Stimulated activated CD4-positive, alpha-beta T cell treated with anti-CD3 and anti-CD28 coated beads, Interleukin-4, amount 100 ng/mL, for 1 hour (primary cell): ENCODE data around the gene ZG16.
"Not testable (repeated sequence)": the region's sequence is repeated elsewhere in the genome, so short reads cannot be mapped to it uniquely, and the experiment has no call there.

Source experiments
- DNase-seq: peaks from one replicate; pipeline ENCODE4 v3.0.0-alpha.2; 2020

The ZG16 gene, protein sequence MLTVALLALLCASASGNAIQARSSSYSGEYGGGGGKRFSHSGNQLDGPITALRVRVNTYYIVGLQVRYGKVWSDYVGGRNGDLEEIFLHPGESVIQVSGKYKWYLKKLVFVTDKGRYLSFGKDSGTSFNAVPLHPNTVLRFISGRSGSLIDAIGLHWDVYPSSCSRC

DNA sequence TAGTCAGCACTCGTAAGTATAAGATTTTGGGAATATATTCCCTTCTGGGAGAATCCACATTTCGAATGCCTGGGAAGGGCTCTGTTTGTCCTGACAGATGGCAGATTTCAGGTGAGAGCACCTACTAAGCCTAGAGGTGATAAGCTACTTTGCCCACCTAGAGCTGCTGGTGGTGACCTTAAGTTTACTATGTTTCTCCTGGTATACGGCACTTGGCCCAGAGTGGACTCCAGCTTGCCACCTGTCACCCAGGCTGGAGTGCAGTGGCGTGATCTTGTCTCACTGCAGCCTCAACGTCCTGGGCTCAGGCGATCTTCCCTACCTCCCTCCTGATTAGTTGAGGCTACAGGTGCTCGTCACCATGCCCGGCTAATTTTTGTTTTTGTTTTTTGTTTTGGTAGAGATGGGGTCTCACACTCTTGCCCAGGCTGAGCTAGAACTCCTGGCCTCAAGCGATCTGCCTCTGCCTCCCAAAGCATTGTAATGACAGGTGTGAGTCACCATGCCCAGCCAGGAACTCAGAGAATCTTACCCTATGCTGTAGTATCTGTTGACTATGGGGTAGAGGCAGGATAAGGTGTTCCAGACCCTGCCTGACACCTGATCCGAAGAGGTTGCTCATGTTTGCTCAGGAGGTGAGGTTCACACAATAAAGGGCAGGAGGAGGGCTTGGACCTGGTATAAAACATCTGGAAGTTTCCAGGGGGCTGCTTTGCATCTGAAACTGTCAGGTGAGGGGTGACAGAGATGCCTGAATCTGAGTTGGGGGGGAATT, at the start of gene ZG16:
Gene ZG16, plus strand, starts transcription at position 681 of the 775 bp plus-strand sequence. CDS start 1,011 bp downstream, outside the sequence.
- no peak for DNase-seq

DNA sequence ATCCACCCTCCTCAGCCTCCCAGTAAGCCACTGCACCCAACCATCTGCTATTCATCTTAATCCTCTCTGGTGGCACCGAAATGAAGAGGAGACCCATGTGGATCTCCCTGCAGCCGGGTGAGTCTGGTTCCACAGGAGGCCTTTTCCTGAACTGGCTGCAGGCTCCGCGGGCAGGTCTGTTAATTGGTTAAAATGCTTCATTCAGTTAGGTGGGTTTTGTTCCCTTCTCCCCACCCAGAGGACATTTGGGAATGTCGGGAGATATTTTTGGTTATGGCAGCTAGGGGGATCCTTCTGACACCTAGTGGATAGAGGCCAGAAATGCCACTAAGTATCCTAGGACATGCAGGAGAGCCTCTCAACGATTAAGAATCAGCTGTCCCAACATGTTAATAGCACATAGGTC, 48.9 kb upstream of the ZG16 start:
- no peak for DNase-seq

DNA sequence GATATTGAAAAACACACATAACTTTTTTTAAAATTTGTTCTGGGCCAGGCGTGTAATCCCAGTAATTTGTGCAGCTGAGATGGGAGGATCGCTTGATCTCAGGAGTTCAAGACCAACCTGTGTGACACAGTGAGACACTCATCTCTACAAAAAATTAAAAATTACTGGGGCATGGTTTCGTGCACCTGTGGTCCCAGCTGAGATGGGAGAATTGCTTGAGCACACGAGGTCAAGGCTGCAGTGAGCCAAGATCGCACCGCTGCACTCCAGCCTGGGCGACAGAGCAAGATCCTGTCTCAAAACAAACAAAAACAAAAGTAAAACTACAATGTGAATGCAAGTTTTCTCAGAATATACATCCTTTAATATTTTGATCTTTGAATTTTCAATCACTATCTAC, 47.4 kb upstream of the ZG16 start:
- DNase-seq: no peak

DNA sequence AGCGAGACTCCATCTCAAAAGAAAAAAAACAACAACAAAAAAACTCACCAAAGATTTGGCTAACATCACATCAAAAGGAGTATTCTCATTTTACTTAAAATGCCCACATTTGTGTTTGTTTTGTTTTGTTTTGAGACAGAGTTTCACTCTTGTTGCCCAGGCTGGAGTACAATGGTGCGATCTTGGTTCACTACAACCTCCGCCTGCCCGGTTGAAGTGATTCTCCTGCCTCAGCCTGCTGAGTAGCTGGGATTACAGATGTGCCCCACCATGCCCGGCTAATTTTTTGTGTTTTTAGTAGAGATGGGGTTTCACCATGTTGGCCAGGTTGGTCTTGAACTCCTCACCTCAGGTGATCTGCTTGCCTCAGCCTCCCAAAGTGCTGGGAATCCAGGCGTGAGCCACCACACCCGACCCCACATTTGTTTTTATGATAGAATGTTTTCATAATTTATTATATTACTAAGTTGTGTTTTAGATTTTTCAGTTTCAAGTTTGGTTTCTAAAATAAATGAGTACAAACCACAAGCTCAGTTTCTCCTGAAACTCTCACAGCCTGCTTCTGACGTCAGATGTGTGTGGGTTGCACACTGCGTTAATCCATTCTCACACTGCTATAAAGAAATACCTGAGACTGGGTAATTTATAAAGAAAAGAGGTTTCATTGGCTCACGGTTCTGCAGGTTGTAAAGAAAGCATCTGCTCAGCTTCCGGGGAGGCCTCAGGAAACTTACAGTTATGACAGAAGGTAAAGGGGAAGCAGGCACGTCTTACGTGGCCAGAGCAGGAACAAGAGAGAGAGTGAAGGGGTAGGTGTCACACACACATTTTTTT, 46.1 kb upstream of the ZG16 start:
- DNase-seq: peak; percentile 75

DNA sequence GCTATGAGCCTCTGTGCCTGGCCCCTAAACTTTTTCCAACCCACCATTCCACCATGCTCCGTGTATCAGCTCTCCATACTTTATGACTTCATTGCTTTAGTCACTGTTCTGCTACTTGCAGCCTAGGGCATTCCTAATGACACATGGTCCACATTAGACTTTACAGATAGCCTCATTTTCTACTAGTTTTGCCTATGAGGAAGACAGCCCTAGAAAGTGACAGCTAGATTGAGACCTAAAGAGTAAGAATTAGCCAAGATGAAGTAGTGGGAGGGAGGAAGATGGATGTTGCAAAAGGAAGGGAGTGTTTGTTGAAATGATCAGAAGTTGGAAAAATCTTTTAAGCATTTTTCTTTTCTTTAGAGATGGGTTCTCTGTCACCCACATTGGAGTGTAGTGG, 43.3 kb upstream of the ZG16 start:
- no peak for DNase-seq

DNA sequence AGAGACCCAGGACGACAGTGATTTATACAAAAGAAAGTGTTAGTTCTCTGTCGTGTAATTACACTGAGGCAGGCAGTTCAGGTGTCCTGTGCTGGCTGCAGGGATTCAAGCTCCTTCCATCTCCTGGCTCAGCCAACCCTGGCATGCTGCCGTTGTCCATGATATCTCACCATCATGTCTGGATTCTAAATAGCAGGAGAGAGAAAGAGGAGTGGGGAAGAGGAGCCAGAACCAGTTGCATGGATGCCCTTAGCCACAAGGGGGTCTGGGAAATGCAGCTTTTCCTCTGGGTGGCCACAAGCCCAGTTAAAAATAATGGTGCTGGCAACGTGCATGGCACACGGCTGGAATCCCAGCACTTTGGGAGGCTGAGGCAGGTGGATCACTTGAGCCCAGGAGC, 41.9 kb upstream of the ZG16 start:
- DNase-seq: no peak

DNA sequence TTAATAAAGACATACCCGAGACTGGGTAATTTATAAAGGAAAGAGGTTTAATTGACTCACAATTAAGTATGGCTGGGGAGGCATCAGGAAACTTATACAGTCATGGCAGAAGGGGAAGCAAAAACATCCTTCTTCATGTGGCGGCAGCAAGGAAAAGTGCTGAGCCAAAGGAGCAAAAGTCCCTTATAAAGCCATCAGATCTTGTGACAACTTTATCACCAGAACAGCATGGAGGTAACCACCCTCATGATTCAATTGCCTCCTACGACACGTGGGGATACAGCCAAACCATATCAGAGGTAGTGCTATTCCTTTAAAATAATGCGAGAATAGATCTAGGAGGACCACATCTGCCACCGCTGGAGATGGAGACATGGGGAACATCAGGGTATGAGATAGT, 41.3 kb upstream of the ZG16 start:
- DNase-seq: no peak

DNA sequence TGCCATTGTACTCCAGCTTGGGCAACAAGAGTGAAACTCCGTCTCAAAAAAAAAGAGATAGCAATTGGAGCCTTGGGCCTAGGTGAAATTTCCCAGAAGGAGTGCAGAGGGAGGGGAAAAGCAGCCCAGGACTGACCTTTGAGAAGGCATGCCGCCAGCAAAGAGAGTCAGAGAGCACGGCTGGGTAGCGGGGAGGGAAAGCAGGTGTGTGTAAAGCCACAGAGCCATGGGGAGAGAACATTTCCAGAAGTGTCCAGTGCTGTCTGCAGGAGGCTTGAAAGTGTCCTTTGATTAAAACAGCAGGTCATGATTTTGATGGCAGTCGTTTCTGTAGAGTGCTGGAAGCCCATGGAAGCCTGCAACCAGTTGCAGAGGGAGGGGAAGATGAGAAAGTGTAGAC, 40.3 kb upstream of the ZG16 start:
- DNase-seq: no peak

DNA sequence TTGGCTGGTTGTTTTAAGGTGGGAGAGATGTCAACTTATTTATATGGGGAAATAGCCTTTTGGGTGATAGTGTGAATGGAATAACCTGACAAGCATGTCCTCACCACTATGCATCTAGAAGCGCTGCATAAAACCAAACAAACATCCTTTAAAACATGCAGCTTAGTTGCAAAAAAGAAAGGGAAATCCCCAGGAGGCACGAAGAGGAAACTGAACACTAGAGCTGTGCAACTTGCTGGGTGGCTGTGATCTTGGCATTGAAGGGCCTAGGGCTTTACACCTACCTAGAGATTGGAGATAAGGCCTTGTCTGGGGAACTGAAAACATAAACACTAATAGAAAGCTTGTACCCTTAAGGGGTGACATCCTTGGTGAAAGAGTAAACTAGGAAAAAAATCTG, 39.5 kb upstream of the ZG16 start:
- peak; percentile 26 for DNase-seq

DNA sequence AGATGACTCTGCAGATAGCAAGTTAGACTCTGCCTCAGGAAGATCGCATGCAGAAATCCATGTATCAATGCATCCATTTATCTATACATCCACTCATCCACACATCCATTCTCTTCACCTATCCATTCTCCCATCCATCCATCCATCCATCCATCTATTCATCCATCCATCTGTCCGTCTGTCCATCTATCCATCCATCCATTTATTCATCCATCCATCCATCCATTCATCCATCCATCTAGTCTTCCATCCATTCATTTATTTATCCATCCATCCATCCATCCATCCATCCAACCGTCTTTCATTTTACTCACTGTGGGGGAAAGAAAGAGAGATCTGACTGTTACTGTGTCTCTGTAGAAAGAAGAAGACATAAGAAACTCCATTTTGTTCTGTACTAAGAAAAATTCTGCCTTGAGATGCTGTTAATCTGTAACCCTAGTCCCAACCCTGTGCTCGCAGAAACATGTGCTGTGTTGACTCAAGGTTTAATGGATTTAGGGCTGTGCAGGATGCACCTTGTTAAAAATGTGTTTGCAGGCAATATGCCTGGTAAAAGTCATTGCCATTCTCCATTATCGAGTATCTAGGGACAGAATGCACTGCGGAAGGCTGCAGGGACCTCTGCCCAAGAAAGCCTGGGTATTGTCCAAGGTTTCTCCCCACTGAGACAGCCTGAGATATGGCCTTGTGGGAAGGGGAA, 38.0 kb upstream of the ZG16 start:
- not testable (repeated sequence) for DNase-seq

DNA sequence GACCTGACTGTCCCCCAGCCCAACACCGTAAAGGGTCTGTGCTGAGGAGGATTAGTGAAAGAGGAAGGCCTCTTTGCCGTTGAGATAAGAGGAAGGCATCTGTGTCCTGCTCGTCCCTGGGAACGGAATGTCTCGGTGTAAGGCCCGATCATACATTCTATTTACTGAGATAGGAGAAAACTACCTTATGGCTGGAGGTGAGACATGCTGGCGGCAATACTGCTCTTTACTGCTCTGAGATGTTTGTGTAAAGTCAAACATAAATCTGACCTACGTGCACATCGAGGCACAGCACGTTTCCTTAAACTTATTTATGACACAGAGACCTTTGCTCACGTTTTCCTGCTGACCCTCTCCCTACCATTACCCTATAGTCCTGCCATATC, 37.4 kb upstream of the ZG16 start:
- DNase-seq: not testable (repeated sequence)

DNA sequence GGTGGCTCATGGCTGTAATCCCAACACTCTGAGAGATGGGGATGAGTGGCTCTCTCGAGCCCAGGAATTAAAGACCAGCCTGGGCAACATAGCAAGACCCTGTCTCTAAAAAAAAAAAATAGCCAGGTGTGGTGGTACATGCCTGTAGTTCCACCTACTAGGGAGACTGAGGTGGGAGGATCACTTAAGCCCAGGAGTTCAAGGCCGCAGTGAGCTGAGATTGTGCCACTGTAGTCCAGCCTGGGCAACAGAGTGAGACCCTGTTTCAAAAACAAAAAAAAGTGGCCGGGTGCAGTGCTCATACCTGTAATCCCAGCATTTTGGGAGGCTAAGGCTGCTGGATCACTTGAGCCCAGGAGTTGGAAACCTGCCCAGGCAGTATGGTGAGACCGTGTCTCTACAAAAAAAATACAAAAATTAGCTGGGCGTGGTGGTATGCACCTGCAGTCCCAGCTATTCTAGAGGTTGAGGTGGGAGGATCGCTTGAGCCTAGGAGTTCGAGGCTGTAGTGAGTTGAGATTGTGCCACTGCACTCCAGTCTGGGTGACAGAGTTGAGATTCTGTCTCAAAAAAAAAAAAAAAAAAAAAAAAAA, 35.3 kb upstream of the ZG16 start:
- no peak for DNase-seq

DNA sequence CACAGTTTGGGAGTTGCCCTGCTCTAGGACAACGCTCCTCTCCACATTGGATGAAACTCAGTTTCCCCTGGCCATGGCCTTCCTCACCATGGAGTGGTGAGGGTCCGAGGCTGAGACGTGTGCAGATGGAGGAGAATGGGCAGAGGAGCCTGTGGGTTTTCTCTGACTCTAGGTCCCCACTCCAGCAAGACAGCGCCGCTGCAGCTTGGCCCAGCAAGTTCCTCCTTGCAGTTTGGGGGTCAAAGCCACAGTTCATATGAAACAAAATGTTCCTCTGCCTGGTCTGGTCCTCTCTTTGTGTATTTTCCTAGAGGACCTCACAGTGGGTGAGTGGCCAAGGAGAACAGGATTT, 34.6 kb upstream of the ZG16 start:
- no peak for DNase-seq

DNA sequence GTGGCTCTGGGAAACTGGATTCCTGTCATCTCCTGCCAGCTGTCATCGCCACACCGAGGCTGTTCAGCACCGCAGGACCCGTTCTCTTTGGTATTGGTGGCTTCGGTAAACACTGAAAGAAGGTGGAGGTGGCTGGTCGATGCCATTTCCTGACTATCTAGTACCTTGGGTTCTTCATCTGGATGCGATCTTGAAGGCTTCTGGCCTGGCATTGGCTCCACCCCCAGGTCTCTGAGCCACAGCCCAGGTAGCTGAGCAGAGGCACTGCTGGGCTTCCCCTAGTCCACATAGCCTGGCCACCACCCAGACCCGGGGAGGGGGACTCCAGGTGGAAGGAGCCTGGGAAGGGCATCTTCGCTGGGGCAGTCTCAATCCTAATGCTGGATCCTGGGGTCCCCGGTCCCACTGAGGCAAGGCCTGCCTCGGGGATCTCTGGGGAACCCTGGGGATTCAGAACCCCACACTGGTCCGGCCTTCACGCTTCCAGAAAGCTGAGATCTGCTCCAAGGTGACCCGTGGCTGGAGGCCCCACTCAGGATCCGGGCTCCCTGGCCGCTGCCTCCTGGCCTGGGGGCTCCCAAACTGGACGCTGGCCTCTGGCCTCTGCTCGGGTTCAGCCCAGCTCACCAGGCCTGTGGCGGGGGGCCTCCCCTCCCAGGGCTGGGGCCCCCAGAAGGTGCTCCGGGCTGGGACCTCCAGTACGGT, 34.1 kb upstream of the ZG16 start:
- DNase-seq: peak; percentile 44

DNA sequence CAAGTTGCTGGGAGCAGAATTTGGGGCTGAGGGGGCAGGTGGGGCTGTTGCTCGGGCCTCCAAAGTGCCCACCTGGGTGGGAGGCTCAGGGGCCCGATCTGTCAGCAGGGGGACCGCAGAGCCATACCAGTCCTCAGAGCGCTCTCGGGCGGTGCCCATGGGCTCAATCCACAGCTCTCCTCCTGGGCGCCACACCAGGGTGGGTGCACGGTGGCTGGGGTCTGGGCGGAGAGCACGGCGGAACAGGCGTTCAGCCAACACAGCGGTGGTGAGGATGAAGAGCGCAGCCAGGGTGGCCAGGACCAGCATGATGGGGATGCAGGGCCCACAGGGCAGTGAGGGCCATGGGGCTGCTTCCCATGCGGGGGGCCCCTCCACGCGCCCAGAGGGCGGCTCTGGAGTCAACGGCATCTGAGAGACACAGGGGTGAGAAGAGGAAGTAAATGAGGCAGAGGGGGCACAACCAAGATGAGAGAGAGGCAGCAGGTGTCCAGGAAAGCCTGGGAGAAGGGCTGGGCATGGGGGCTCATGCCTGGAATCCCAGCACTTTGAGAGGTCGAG, 33.4 kb upstream of the ZG16 start:
- peak; percentile 7 for DNase-seq

DNA sequence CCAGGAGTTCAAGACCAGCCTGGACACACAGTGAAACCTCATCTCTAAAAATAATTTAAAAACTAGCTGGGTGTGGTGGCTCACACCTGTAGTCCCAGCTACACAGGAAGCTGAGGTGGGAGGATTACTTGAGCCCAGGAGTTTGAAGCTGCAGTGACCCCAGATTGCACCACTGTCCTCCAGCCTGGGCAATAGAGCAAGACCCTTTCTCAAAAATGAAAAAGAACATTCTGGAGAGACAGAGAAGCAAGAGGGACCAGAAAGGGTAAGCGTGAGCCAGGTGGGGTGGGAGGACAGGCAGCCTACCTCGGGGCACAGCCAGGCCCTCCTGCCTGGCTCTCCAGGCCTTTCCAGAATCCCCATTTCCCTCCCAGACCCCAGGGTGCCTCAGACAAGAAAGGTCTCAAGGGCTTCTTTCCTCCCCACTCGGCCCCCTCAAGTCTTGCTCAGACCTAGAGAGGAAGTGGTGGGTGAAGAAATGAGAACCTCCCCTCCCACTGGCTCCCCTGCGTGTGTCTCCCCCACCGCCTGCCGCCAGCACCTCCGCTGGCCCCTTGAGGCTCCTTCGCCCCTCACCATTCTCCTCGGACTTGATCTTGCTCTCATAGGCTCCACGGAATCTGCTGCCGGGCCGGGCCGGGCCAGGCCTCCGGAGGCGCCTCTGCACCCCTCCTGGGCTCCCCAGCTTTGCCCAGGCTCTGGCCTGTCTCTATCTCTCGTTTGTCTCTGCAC, 32.8 kb upstream of the ZG16 start:
- peak; percentile 56 for DNase-seq

DNA sequence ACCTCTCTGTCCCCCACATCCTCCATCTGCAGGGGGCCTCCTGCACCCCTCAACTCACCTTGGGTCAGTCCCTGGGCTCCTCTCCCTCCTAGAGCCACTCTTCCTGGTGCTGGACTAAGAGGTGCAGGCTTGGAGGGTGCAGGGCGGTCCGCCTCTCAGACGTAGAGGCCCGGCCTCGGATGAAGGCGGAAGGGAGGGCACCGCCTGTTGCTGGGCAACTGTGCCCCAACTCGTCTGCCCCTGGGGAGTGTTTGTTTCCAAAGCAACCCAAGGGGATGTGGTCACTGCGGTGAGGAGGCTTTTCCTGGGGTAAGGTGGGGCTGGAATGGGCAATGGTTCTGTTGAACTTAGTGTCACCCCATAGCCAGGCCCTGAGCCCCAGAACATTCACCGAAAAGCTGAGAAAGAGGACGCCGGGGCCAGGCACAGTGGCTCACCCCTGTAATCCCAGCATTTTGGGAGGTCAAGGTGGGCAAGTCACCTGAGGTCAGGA, 32.2 kb upstream of the ZG16 start, which contains the start of gene C16orf54:
Gene C16orf54, minus strand, starts transcription at position 138 of the 493 bp plus-strand sequence. CDS start 1,039 bp downstream, outside the sequence.
- peak; percentile 67 for DNase-seq

DNA sequence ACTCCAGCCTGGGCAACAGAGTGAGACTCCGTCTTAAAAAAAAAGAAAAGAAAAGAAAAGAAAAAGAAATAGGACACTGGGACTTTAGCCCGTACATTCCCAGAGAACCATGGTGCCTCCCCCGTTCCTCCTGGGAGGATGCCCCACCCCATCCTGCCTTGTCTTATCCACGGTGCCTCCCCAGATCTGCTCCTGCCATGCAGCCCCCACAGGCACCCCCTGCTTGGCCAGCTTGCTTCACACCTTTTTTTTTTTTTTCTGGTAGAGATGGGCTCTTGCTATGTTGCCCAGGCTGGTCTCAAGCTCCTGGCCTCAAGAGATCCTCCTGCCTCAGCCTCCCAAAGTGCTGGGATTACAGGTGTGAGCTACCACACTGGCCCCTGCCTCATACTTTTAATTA, 31.5 kb upstream of the ZG16 start:
- not testable (repeated sequence) for DNase-seq

DNA sequence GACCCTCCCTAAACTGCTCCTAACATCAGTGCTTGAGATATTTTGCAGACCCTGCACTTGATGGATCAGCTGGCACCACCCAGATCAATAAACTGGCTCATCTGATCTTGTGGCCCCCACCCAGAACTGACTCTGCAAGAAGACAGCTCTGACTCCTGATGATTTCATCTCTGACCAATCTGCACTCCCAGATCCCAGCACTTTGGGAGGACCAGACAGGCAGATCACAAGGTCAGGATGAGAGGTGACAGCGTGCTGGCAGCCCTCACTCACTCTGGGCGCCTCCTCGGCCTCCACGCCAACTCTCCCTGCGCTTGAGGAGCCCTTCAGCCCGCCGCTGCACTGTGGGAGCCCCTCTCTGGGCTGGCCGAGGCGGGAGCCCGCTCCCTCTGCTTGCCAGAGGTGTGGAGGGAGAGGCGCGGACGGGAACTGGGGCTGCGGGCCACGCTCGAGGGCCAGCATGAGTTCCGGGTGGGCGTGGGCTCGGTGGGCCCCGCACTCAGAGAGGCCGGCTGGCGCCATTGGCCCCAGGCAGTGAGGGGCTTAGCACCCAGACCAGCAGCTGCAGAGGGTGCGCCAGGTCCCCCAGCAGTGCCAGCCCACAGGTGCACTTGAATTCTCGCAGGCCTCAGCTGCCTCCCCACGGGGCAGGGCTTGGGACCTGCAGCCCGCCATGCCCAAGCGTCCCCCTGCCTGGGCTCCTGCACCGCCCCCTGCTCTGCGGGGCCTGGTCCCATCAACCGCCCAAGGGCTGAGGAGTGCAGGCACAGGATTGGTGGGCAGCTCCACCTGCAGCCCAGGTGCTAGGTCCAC, 29.9 kb upstream of the ZG16 start:
- no peak for DNase-seq

DNA sequence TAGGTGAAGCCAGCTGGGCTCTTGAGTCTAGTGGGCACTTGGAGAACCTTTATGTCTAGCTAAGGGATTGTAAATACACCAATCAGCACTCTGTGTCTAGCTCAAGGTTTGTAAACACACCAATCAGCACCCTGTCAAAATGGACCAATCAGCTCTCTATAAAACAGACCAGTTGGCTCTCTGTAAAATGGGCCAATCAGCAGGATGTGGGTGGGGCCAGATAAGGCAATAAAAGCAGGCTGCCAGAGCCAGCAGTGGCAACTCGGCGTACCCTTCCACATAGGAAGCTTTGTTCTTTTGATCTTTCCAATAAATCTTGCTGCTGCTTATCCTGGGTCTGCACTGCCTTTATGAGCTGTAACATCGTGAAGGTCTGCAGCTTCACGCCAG, 29.3 kb upstream of the ZG16 start:
- DNase-seq: not testable (repeated sequence)
